ENCODE results near the gene TSHZ1. TPM values are rescaled to one million over a fixed set of nuclear protein-coding genes. Genes with fewer than 3 reads are reported as not detected.

The TSHZ1 gene
- total and polyA plus RNA-seq, 2 of the 8 experiments (the other 6 are each of a cell fraction or from before 2014, with no cell fraction given): 0.03 to 0.32 TPM

DNA sequence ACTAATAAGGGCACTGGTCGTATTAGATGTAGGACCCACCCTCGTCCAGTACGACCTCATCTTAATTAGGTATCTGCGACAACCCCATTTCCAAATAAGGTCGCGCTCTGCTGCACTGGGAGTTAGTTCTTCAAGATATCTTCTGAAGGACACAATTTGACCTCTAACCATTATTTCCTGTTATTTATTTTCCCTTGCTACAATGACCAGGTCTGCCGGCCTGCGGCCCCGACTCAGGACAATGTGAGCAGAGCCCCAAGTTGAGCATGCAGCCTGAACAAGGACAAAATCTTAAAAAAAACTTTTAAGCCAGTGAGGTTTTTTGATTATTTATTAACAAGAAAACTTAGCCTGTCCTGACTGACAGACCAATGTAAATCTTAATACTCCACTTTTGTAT, 109.3 kb downstream of the TSHZ1 start:
- Histone ChIP-seq H3K56ac (replicated peaks; ENCODE audit: insufficient read length, low read depth, low read length) (no peak overlapping the region), H2BK15ac (ENCODE audit: low read length) (no peak overlapping the region), H3K23ac (ENCODE audit: insufficient read length) (no peak overlapping the region), H2AFZ (ENCODE audit: low read length) (no peak overlapping the region), H3K79me2 (ENCODE audit: control insufficient read depth in 1 of 2, insufficient read depth in 2 of 2, low read length in 2 of 2) (no peaks in the 10 kb centered on the region), H3K4me2 (ENCODE audit: insufficient read depth in 1 of 2, low read depth in 2 of 2, low read length in 2 of 2) (no peak overlapping the region), H4K5ac (ENCODE audit: insufficient read length, low read depth, low read length) (no peak overlapping the region), H3K14ac (ENCODE audit: insufficient read length) (no peak overlapping the region), H2BK20ac (ENCODE audit: low read length) (no peak overlapping the region), H3K9ac (replicated peaks in 1 of 4; ENCODE audit: extremely low read depth in 1 of 4, low read depth in 3 of 4, low read length in 3 of 4) (no peak overlapping the region), H3K79me1 (ENCODE audit: low read depth, low read length) (no peaks in the 10 kb centered on the region), H3K23me2 (ENCODE audit: low read depth, low read length) (no peaks in the 10 kb centered on the region), H4K91ac (replicated peaks; ENCODE audit: insufficient read length, low read length) (no peak overlapping the region), H3K4me3 (ENCODE audit: extremely low read depth in 1 of 4, insufficient read depth in 2 of 4, low read depth in 3 of 4, low read length in 4 of 4) (no peak overlapping the region), H2BK120ac (replicated peaks; ENCODE audit: low read depth, low read length) (no peak overlapping the region), H3K27ac (ENCODE audit: low read depth, low read length) (no peak overlapping the region), H3K9me3 (ENCODE audit: insufficient read depth in 2 of 2, low read depth in 1 of 2, low read length in 1 of 2) (no peaks in the 10 kb centered on the region), H3K4me1 (replicated peaks in 1 of 4; ENCODE audit: control insufficient read depth in 3 of 4, insufficient read depth in 4 of 4, low read length in 3 of 4) (no peaks in the 10 kb centered on the region), H3K36me3 (ENCODE audit: control insufficient read depth in 2 of 4, insufficient read depth in 4 of 4, low read length in 3 of 4) (no peaks in the 10 kb centered on the region), H3K4ac (replicated peaks; ENCODE audit: insufficient read length, low read depth, low read length) (no peak overlapping the region), H3K27me3 (replicated peaks in 1 of 4; ENCODE audit: control insufficient read depth in 3 of 4, extremely low read depth in 1 of 4, insufficient read depth in 3 of 4, low read length in 3 of 4) (no peaks in the 10 kb centered on the region), H3K18ac (ENCODE audit: extremely low read depth, low read length) (no peak overlapping the region), H2BK5ac (ENCODE audit: low read depth, low read length) (no peak overlapping the region), H2BK12ac (ENCODE audit: low read depth, low read length) (no peak overlapping the region), H2AK5ac (ENCODE audit: low read depth, low read length) (no peak overlapping the region), H4K8ac (ENCODE audit: extremely low read depth, insufficient read depth, low read length) (no peak overlapping the region), H4K20me1 (replicated peaks in 1 of 2; ENCODE audit: control insufficient read depth in 1 of 2, insufficient read depth in 2 of 2, low read length in 2 of 2) (no peaks in the 10 kb centered on the region)
- TF ChIP-seq RXRA (IDR thresholded peaks at IDR 0.05; ENCODE audit: insufficient read depth, low read depth, low read length) (no peak), NRF1 (IDR thresholded peaks at IDR 0.05; ENCODE audit: low read depth, low read length) (no peak), TAF1 (IDR thresholded peaks at IDR 0.05; ENCODE audit: low read depth, low read length) (no peak), CREB1 (IDR thresholded peaks at IDR 0.05) (no peak), SP1 (IDR thresholded peaks at IDR 0.05; ENCODE audit: low read depth, low read length) (no peak), SP2 (IDR thresholded peaks at IDR 0.05; ENCODE audit: low read length) (no peak)
- TF ChIP-seq, protein P1, sequence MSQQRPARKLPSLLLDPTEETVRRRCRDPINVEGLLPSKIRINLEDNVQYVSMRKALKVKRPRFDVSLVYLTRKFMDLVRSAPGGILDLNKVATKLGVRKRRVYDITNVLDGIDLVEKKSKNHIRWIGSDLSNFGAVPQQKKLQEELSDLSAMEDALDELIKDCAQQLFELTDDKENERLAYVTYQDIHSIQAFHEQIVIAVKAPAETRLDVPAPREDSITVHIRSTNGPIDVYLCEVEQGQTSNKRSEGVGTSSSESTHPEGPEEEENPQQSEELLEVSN (IDR thresholded peaks at IDR 0.05): no peak
- ChIA-PET POLR2A (ENCODE audit: partially characterized antibody) (no interaction called here), CTCF (ENCODE audit: partially characterized antibody) (no interaction called here)
- FAIRE-seq (no peak), DNase-seq (ENCODE audit: low read depth in 1 of 2, low spot score in 2 of 2) (no peak)
- 97% methylated on average over 9 of the region's 9 CpGs; no CpG with 5 or more reads in 1 of the 2 experiments for WGBS, 2 experiments (ENCODE audit: extremely low coverage in 1 of 2, insufficient coverage in 1 of 2, insufficient read length in 1 of 2, insufficient replicate concordance in 2 of 2, low coverage in 1 of 2, low lambda C conversion rate in 2 of 2, missing lambda C conversion rate in 1 of 2)
